B cell (primary cell): ENCODE measurements around the gene EIF4G2. TPM values are rescaled to one million over a fixed set of nuclear protein-coding genes. Genes with fewer than 3 reads are reported as not detected.
A peak's percentile ranks its signal among the peaks of the same experiment; 100 is the strongest.
"Not testable (repeated sequence)": the region's sequence is repeated elsewhere in the genome, so short reads cannot be mapped to it uniquely, and the experiment has no call there.

ENCODE experiments used
- ATAC-seq: fragments of 200-7000 bp; cut with Tn5 transposase; one replicate; pipeline ENCODE4 v1.10.0; 2021; ENCODE audit warnings: low read depth, mild to moderate bottlenecking, moderate number of reproducible peaks, moderate library complexity
- CTCF ChIA-PET: fragments of 350-600 bp; sonication (Branson Sonifier 250); formaldehyde crosslinking; loops from one replicate; lab custom pipeline; 2021; ENCODE audit warnings: antibody characterized with exemption, inconsistent platforms; lab: Charles Lee
- POLR2A ChIA-PET: fragments of 350-600 bp; sonication (Branson Sonifier 250); formaldehyde crosslinking; loops from one replicate; lab custom pipeline; 2021; ENCODE audit warnings: antibody characterized with exemption; lab: Charles Lee
- DNase-seq: peaks from one replicate; pipeline ENCODE4 v3.0.0; 2013
- H2AFZ ChIP-seq: 2 replicates; pipeline ENCODE4 v1.6.1; 2012; ENCODE audit warnings: mild to moderate bottlenecking, low read depth, low read length; ENCODE audit not compliant: insufficient read depth, poor library complexity, severe bottlenecking
- H3K27ac ChIP-seq, 2 donors: 1 replicate in 1 of 2; 2 replicates in 1 of 2; pipeline ENCODE4 v1.5.1; 2012 to 2013; ENCODE audit warnings: low read length in 2 of 2, mild to moderate bottlenecking in 2 of 2, moderate library complexity in 1 of 2
- H3K27me3 ChIP-seq, 4 experiments: fragments of 200-600 bp in 1 of 4; sonication (generic) in 1 of 4; replicated peaks in 1 of 4; 1 replicate in 2 of 4; 2 replicates in 2 of 4; pipeline versions ENCODE4 v1.6.1 to v1.7.0; 2013 to 2016; ENCODE audit warnings: low read length in 3 of 4, mild to moderate bottlenecking in 2 of 4, mixed read lengths in 1 of 4, moderate library complexity in 1 of 4; ENCODE audit not compliant: insufficient read depth in 4 of 4, control insufficient read depth in 3 of 4; ENCODE audit errors: control extremely low read depth in 1 of 4
- H3K36me3 ChIP-seq, 2 experiments: replicated peaks in 1 of 2; 1 replicate in 1 of 2; 2 replicates in 1 of 2; pipeline versions ENCODE4 v1.6.1 to v1.7.1; 2013; ENCODE audit warnings: low read length in 1 of 2; ENCODE audit not compliant: insufficient read depth in 2 of 2, control insufficient read depth in 1 of 2; ENCODE audit errors: control extremely low read depth in 1 of 2, extremely low read depth in 1 of 2
- H3K4me1 ChIP-seq, 2 donors: fragments of 200-600 bp in 1 of 2; sonication (generic) in 1 of 2; 1 replicate in 1 of 2; 2 replicates in 1 of 2; pipeline versions ENCODE4 v1.5.1 to v1.6.1; 2013 to 2017; ENCODE audit warnings: low read length in 2 of 2; ENCODE audit not compliant: control insufficient read depth in 2 of 2, insufficient read depth in 2 of 2
- H3K4me2 ChIP-seq: replicated peaks from 2 replicates; pipeline ENCODE3; 2012; ENCODE audit warnings: mild to moderate bottlenecking, low read depth, low read length; ENCODE audit not compliant: poor library complexity, severe bottlenecking
- H3K4me3 ChIP-seq, 5 experiments: fragments of 200-600 bp in 1 of 5; sonication (generic) in 1 of 5; 1 replicate in 3 of 5; 2 replicates in 2 of 5; pipeline versions ENCODE4 v1.5.1 to v1.7.0; 2011 to 2016; ENCODE audit warnings: low read length in 4 of 5, mild to moderate bottlenecking in 4 of 5, low read depth in 2 of 5, control low read depth in 1 of 5, moderate library complexity in 1 of 5; ENCODE audit not compliant: insufficient read depth in 1 of 5; ENCODE audit errors: control extremely low read depth in 1 of 5, extremely low read depth in 1 of 5
- H3K79me2 ChIP-seq: fragments of 200-600 bp; sonication (generic); one replicate; pipeline ENCODE4 v1.6.0; 2016; ENCODE audit warnings: low read length; ENCODE audit not compliant: control insufficient read depth, insufficient read depth
- H3K9ac ChIP-seq: fragments of 200-600 bp; sonication (generic); 2 replicates; pipeline ENCODE4 v1.6.1; 2017; ENCODE audit warnings: mild to moderate bottlenecking, low read length, moderate library complexity
- H3K9me3 ChIP-seq, 3 donors: one replicate each; pipeline versions ENCODE4 v1.6.1 to v1.7.1; 2013; ENCODE audit warnings: low read length in 2 of 3; ENCODE audit not compliant: control insufficient read depth in 2 of 3, insufficient read depth in 1 of 3; ENCODE audit errors: control extremely low read depth in 1 of 3
- H4K20me1 ChIP-seq: 2 replicates; pipeline ENCODE4 v1.6.0; 2012; ENCODE audit warnings: mild to moderate bottlenecking, low read length; ENCODE audit not compliant: insufficient read depth, control insufficient read depth, poor library complexity, severe bottlenecking
- H3K27ac Mint-ChIP-seq: one replicate; pipeline ENCODE4 v1.8.0; 2021; ENCODE audit warnings: mixed read lengths
- H3K27me3 Mint-ChIP-seq: one replicate; pipeline ENCODE4 v1.8.0; 2021; ENCODE audit warnings: mixed read lengths
- H3K4me1 Mint-ChIP-seq: one replicate; pipeline ENCODE4 v1.8.0; 2021; ENCODE audit warnings: mixed read lengths
- H3K4me3 Mint-ChIP-seq: one replicate; pipeline ENCODE4 v1.8.0; 2021; ENCODE audit warnings: mixed read lengths
- H3K9me3 Mint-ChIP-seq: one replicate; pipeline ENCODE4 v1.8.0; 2022; ENCODE audit warnings: mixed read lengths; ENCODE audit not compliant: insufficient read depth
- EZH2 ChIP-seq: IDR thresholded peaks from 2 replicates; pipeline ENCODE4 v1.6.1; 2012; ENCODE audit warnings: borderline replicate concordance, low read depth, mild to moderate bottlenecking, moderate library complexity, low read length; ENCODE audit not compliant: insufficient read depth, poor library complexity, severe bottlenecking
- WGBS: methylation state at CpG from one replicate; pipeline ENCODE4 v1.1.5; 2013; ENCODE audit warnings: missing lambda C conversion rate; ENCODE audit not compliant: insufficient coverage; 5-methylcytosine and 5-hydroxymethylcytosine counted together
- intact Hi-C: fragments of 100-400 bp; cut with micrococcal nuclease; formaldehyde crosslinking; loops from one replicate; pipeline ENCODE4 v1.10.0; 2022
- polyA plus RNA-seq: library from polyadenylated mRNA; depleted of rRNA; stranded (reverse); fragments of >200 nt; gene quantifications from 2 replicates; pipeline ENCODE4 v1.2.3, GENCODE V29; 2012
- total RNA-seq, 2 donors: library from RNA; stranded (reverse); fragments of 120-200 nt in 1 of 2; gene quantifications; 1 replicate in 1 of 2; 2 replicates in 1 of 2; pipeline versions ENCODE4 v1.2.3 to v1.2.4, GENCODE V29; 2013 to 2022
- TF ChIP-seq, protein P1 (sequence below): fragments of 200-600 bp; IDR thresholded peaks from one replicate; pipeline ENCODE4 v1.8.0; 2022; ENCODE audit warnings: antibody characterized with exemption, mild to moderate bottlenecking

EIF4G2 gene
- total and polyA plus RNA-seq, 2 donors (not counting 1 experiment from before 2014, with no cell fraction given): 275 to 592 TPM

GRCh38 chr11:10824888-10825287 is 16.2 kb upstream of the EIF4G2 start:
- POLR2A ChIA-PET: interaction anchor here (1.2 to 1.8 kb wide), 2 partner anchors 16 to 33 kb away, joined by 14 to 27 read pairs; partner anchors contain the start of genes EIF4G2 and ZBED5
- intact Hi-C loops: loop anchor here (1.0 to 2.0 kb wide), 2 partner anchors 16 to 32 kb away; no protein-coding TSS in a partner anchor

DNA sequence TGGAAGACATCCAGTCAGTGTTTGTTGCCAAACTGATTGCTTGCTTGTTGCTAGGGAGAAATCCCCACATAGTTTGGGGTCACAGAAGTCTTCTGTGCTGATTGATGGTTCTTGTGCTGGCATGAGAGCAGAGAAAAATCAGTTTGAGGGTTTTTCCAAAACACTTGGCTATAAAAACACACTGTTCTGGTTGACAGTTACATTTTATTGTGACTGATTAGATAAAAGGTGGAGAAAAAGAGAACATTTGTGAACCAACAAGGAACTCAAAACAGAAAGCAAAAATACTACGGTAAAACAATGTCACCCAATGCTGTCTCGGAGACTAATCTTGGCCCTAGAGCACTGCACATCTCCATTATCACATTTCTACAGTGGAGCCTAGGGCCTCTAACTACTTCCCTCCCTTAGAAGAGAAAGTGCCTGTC is 14.4 kb upstream of the EIF4G2 start:
- H3K9ac ChIP-seq: peak overlapping the region; percentile 20
- peak overlapping the region; percentile 5 to 69 for H3K27ac ChIP-seq
- ChIA-PET POLR2A (no interaction called here), CTCF (interaction anchor here (0.7 kb wide), 1 partner anchor 14 kb away, joined by 5 read pairs; no protein-coding TSS in a partner anchor)
- Mint-ChIP-seq H3K9me3 (no peaks in the 10 kb centered on the region), H3K4me1 (peaks cover 24% of the 10 kb centered on the region), H3K4me3 (peak overlapping the region; percentile 58), H3K27me3 (no peaks in the 10 kb centered on the region), H3K27ac (peak overlapping the region; percentile 83)
- no peak for ATAC-seq
- H3K4me3 ChIP-seq: peak overlapping the region in 2 of 5 experiments; percentile 6 to 12
- intact Hi-C loops: no loop called here
- WGBS: no CpG with 5 or more reads among the region's 2 CpGs
- no peaks in the 10 kb centered on the region for H4K20me1 ChIP-seq
- H3K9me3 ChIP-seq: no peaks in the 10 kb centered on the region
- peak overlapping the region; percentile 48 for H2AFZ ChIP-seq
- peak overlapping the region; percentile 38 for H3K4me2 ChIP-seq
- TF ChIP-seq EZH2: no peak
- TF ChIP-seq, protein P1, sequence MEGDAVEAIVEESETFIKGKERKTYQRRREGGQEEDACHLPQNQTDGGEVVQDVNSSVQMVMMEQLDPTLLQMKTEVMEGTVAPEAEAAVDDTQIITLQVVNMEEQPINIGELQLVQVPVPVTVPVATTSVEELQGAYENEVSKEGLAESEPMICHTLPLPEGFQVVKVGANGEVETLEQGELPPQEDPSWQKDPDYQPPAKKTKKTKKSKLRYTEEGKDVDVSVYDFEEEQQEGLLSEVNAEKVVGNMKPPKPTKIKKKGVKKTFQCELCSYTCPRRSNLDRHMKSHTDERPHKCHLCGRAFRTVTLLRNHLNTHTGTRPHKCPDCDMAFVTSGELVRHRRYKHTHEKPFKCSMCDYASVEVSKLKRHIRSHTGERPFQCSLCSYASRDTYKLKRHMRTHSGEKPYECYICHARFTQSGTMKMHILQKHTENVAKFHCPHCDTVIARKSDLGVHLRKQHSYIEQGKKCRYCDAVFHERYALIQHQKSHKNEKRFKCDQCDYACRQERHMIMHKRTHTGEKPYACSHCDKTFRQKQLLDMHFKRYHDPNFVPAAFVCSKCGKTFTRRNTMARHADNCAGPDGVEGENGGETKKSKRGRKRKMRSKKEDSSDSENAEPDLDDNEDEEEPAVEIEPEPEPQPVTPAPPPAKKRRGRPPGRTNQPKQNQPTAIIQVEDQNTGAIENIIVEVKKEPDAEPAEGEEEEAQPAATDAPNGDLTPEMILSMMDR: no peak
- H3K27me3 ChIP-seq: no peaks in the 10 kb centered on the region
- H3K36me3 ChIP-seq: no peaks in the 10 kb centered on the region
- H3K79me2 ChIP-seq: no peaks in the 10 kb centered on the region
- no peak for DNase-seq
- H3K4me1 ChIP-seq: peaks cover 21 to 24% of the 10 kb centered on the region in 2 donors

More at GRCh38 chr11:10824888-10825287, 16.2 kb upstream of the EIF4G2 start:
- Mint-ChIP-seq H3K4me3 (peak overlapping the region; percentile 70), H3K27me3 (no peaks in the 10 kb centered on the region), H3K4me1 (peaks cover 24% of the 10 kb centered on the region), H3K27ac (peak overlapping the region; percentile 89), H3K9me3 (no peaks in the 10 kb centered on the region)
- Histone ChIP-seq H3K36me3 (no peaks in the 10 kb centered on the region), H3K4me2 (peak overlapping the region; percentile 64), H3K27ac (peak overlapping the region; percentile 49 to 71), H3K9ac (peak overlapping the region; percentile 33), H3K4me3 (peak overlapping the region in 1 of 5 experiments; percentile 20), H3K9me3 (no peaks in the 10 kb centered on the region), H2AFZ (peak overlapping the region; percentile 79), H4K20me1 (no peaks in the 10 kb centered on the region), H3K79me2 (peaks cover 5% of the 10 kb centered on the region), H3K4me1 (peaks cover 21 to 24% of the 10 kb centered on the region in 2 donors), H3K27me3 (no peaks in the 10 kb centered on the region)
- DNase-seq (peak; percentile 74), ATAC-seq (peak; percentile 97)
- TF ChIP-seq, protein P1: no peak
- TF ChIP-seq EZH2: no peak
- CTCF ChIA-PET: interaction anchor here (1.0 to 1.2 kb wide), 5 partner anchors 9 to 33 kb away, joined by 3 to 6 read pairs (median 4); partner anchors contain the start of genes EIF4G2 and ZBED5
- no CpG with 5 or more reads among the region's 3 CpGs for WGBS

GRCh38 chr11:10822491-10822890 is 13.8 kb upstream of the EIF4G2 start:
- Histone ChIP-seq H3K4me1 (peaks cover 21 to 24% of the 10 kb centered on the region in 2 donors), H2AFZ (peak overlapping the region; percentile 48)
- intact Hi-C loops, H3K9me3 Mint-ChIP-seq, H3K9me3 ChIP-seq, H3K36me3 ChIP-seq, H3K4me2 ChIP-seq, H4K20me1 ChIP-seq, H3K9ac ChIP-seq, H3K27me3 Mint-ChIP-seq, ATAC-seq, CTCF ChIA-PET, H3K27ac ChIP-seq, H3K79me2 ChIP-seq, H3K27me3 ChIP-seq, H3K4me3 ChIP-seq, H3K4me3 Mint-ChIP-seq, POLR2A ChIA-PET, DNase-seq, H3K27ac Mint-ChIP-seq: not testable (repeated sequence)
- no CpG with 5 or more reads among the region's 3 CpGs for WGBS
- H3K4me1 Mint-ChIP-seq: peaks cover 24% of the 10 kb centered on the region
